Body of pancreas (tissue), 4 donors: ENCODE results near the gene SLC29A4. TPM values are rescaled to one million over a fixed set of nuclear protein-coding genes. Genes with fewer than 3 reads are reported as not detected.
"Not testable (repeated sequence)": the region's sequence is repeated elsewhere in the genome, so short reads cannot be mapped to it uniquely, and the experiment has no call there.

Experiments used
- ATAC-seq: fragments of 150-250 bp; one replicate; pipeline ENCODE4 v1.9.1; 2016
- DNase-seq, 4 donors: peaks; one replicate each; pipeline ENCODE4 v3.0.0-alpha.2; 2019
- H3K27ac ChIP-seq, 4 donors: fragments of 200-600 bp; sonication (generic); 1 replicate in 3 of 4; 2 replicates in 1 of 4; pipeline versions ENCODE4 v1.5.1 to v1.6.1; 2016 to 2019; ENCODE audit warnings: mild to moderate bottlenecking in 1 of 4, mixed read lengths in 1 of 4, moderate library complexity in 1 of 4
- H3K27me3 ChIP-seq, 2 donors: fragments of 200-600 bp; sonication (generic); one replicate each; pipeline ENCODE4 v1.6.0; 2016; ENCODE audit warnings: mild to moderate bottlenecking in 1 of 2
- H3K36me3 ChIP-seq, 2 donors: fragments of 200-600 bp; sonication (generic); replicated peaks in 1 of 2; 2 replicates each; pipeline ENCODE4 v1.5.1; 2016; ENCODE audit warnings: low read depth in 2 of 2; ENCODE audit not compliant: insufficient read depth in 1 of 2
- H3K4me1 ChIP-seq: fragments of 200-600 bp; sonication (generic); one replicate; pipeline ENCODE4 v1.6.0; 2016
- H3K4me3 ChIP-seq, 2 donors: fragments of 200-600 bp; sonication (generic); 1 replicate in 1 of 2; 2 replicates in 1 of 2; pipeline ENCODE4 v1.5.1; 2016 to 2019
- H3K9me3 ChIP-seq, 3 donors: fragments of 200-600 bp; sonication (generic); 1 replicate in 2 of 3; 2 replicates in 1 of 3; pipeline ENCODE4 v1.5.1; 2016
- POLR2A ChIP-seq, 3 donors: fragments of 450-650 bp; IDR thresholded peaks; one replicate each; pipeline ENCODE4 v1.6.1; 2016; ENCODE audit warnings: antibody characterized with exemption in 3 of 3, mild to moderate bottlenecking in 2 of 3
- WGBS, 2 donors: methylation state at CpG; one replicate each; pipeline ENCODE4 v1.1.5; 2017; 5-methylcytosine and 5-hydroxymethylcytosine counted together
- intact Hi-C: fragments of 100-400 bp; cut with DNase I; formaldehyde crosslinking; loops from one replicate; pipeline ENCODE4 v1.15.1; 2023
- total RNA-seq, 2 donors: library from RNA; depleted of rRNA; stranded (reverse); fragments of >200 nt; gene quantifications; one replicate each; pipeline ENCODE4 v1.1.0, GENCODE V29; 2016
- TF ChIP-seq, protein P1 (sequence below), 7 experiments: fragments of 450-650 bp in 4 of 7; fragments of 200-600 bp in 3 of 7; sonication (generic) in 3 of 7; IDR thresholded peaks; one replicate each; pipeline ENCODE4 v1.5.1; 2016 to 2019; ENCODE audit warnings: antibody characterized with exemption in 7 of 7

SLC29A4 gene
- total RNA-seq, 2 donors from 2014 or later: 13.2 to 24.4 TPM

DNA sequence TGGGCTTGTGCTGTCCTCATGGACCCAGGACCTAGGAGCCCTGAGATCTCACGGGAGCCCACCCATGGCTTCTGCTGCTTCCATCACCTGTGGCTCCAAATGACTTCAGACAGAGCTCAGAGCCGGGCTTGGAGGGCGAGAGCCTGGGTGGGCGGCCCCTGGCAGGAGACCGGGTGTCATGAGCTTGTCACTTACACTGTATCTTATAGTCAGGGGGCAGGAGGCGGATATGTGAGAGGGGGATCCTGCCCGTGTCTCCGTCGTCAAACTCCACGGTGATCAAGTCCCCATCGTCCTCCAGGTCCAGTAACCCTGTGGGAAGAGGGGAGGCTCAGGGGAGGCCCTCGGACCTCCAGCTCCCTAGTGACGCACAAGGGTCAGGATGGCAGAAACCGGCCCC lies 33.0 kb downstream of the SLC29A4 start:
- TF ChIP-seq, protein P1, sequence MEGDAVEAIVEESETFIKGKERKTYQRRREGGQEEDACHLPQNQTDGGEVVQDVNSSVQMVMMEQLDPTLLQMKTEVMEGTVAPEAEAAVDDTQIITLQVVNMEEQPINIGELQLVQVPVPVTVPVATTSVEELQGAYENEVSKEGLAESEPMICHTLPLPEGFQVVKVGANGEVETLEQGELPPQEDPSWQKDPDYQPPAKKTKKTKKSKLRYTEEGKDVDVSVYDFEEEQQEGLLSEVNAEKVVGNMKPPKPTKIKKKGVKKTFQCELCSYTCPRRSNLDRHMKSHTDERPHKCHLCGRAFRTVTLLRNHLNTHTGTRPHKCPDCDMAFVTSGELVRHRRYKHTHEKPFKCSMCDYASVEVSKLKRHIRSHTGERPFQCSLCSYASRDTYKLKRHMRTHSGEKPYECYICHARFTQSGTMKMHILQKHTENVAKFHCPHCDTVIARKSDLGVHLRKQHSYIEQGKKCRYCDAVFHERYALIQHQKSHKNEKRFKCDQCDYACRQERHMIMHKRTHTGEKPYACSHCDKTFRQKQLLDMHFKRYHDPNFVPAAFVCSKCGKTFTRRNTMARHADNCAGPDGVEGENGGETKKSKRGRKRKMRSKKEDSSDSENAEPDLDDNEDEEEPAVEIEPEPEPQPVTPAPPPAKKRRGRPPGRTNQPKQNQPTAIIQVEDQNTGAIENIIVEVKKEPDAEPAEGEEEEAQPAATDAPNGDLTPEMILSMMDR (IDR thresholded peaks at IDR 0.05): no peak
- TF ChIP-seq POLR2A (IDR thresholded peaks at IDR 0.05): no peak
- H3K36me3 ChIP-seq: peaks cover 12 to 16% of the 10 kb centered on the region in 2 donors
- no peaks in the 10 kb centered on the region for H3K4me1 ChIP-seq
- no peaks in the 10 kb centered on the region for H3K9me3 ChIP-seq
- H3K27me3 ChIP-seq: no peaks in the 10 kb centered on the region
- 89 to 93% methylated on average over 5 to 13 of the region's 14 CpGs for WGBS, 2 donors
- ATAC-seq (no peak), DNase-seq (no peak)
- H3K27ac ChIP-seq: no peak overlapping the region
- intact Hi-C loops: no loop called here
- no peak overlapping the region for H3K4me3 ChIP-seq

DNA sequence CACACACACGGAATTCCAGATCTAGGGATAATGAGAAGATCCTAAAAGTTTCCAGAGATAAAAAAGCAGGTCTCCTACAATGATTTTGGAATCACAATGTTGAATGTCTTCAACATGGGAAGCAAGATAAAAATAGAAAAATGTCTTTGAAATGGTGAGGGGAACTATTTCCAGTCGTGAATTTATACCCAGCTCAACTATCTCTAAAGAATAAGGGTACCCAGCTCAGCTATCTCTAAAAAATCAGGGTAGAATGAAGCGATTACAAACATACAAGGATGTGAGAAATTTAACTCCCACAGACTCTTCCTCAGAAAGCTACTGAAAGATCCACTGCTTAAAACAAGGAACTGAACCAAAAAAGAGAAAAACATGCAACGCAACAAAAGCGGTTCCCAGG lies 35.9 kb downstream of the SLC29A4 start:
- H3K36me3 ChIP-seq: peaks cover 9 to 14% of the 10 kb centered on the region in 2 donors
- DNase-seq: not testable (repeated sequence)

DNA sequence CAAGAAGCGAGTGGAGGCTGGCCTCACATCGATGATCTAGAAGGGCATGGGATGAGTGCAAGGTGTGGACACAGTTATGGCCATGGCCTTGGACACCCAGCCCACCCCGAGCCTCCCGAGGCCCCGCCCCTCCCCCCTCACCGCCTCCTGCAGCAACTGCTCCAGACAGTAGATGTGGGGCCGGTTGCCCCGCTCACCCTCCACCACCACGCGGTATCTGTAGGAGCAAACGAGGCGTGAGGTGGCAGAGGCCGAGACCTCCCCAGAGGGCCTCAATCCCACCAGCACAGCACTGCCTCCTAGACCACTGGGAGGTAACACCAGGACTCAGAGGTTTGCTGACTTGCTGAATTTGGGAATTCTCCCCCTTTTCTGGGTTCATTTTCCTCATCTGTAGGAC lies 37.6 kb downstream of the SLC29A4 start:
- ATAC-seq (no peak), DNase-seq (no peak)
- Histone ChIP-seq H3K9me3 (no peaks in the 10 kb centered on the region), H3K36me3 (peaks cover 13 to 20% of the 10 kb centered on the region in 2 donors), H3K27ac (no peak overlapping the region), H3K4me1 (no peaks in the 10 kb centered on the region), H3K4me3 (no peak overlapping the region), H3K27me3 (no peaks in the 10 kb centered on the region)
- intact Hi-C loops: no loop called here
- WGBS, 2 donors: 98% methylated on average over 13 of the region's 13 CpGs; no CpG with 5 or more reads in 1 of the 2 donors
- TF ChIP-seq POLR2A (IDR thresholded peaks at IDR 0.05): no peak

More for the DNA sequence above, 35.9 kb downstream of the SLC29A4 start:
- H3K27me3 ChIP-seq, H3K4me1 ChIP-seq, H3K4me3 ChIP-seq, H3K27ac ChIP-seq, intact Hi-C loops, H3K9me3 ChIP-seq, ATAC-seq: not testable (repeated sequence)
- WGBS, 2 donors: 95 to 96% methylated on average over 5 of the region's 5 CpGs

DNA sequence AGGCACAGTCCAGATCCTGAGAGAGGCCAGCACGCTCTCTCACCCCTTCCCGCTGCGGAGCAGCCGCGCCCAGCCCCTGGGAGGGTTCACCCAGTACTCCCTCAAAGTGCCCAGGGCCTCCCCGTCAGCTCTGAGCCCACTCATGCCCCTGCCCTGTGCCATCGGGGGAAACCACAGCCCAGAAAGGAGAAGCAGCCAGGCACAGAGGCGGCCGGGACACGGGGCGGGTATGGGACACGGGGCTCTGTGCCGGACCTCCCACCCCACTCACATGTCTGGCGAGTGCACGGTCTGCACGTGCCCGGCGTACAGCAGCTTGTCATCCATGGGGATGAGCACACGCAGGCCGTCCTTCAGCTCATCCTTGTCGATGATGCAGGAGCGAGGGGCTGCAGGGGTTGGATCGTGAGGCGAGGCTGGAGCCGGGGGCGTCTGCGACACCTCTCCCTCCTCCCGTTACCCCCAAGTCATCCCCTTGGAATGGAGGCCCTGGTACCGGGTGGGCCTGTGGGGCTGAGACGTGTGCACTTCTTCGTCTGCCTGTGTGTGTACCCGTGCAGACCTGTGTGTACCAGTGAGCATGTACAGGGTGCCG lies 38.2 kb downstream of the SLC29A4 start:
- TF ChIP-seq POLR2A (IDR thresholded peaks at IDR 0.05): no peak
- Histone ChIP-seq H3K9me3 (no peaks in the 10 kb centered on the region), H3K36me3 (peaks cover 11 to 20% of the 10 kb centered on the region in 2 donors), H3K27ac (no peak overlapping the region), H3K4me3 (no peak overlapping the region), H3K4me1 (no peaks in the 10 kb centered on the region), H3K27me3 (no peaks in the 10 kb centered on the region)
- WGBS, 2 donors: 92 to 98% methylated on average over 12 to 28 of the region's 33 CpGs
- ATAC-seq (no peak), DNase-seq (no peak)
- intact Hi-C loops: no loop called here

DNA sequence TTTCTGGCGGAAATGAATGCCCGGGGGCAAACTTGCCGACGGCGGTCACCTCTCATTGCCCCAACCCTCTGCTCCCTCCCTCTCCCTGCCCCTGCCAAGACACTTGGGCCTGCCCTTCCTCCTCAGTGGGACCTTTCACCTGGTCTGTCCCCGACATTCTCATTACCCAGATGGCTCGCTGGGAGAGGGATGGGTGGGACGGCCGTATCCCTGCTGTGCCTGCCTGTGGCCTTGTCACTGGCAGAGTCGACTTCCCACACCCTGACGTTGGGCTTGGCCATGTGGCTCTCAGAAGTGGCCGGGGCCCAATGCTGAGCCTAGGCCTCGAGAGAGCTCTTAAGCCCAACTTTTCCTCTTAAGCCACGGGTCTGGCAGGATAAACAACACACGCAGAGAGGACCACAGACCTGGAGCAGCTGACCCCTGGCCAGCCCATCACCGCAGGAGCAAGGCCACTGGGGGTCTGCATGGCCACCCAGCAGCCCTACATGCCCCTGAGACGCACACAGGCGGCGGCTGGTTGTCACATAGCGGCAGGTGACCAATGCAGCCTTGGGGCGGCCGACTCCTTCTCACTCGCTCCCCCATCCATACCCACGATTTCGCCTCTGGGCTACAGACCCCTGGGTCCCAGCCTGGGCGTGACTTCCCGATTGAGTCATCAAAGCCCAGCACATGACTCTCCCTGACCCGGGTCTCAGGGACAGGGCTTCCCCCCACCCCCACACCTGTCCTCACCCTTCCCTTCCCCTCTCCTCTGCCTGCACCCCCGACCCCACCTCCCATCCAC lies 40.1 kb downstream of the SLC29A4 start:
- DNase-seq (no peak), ATAC-seq (no peak)
- intact Hi-C loops: no loop called here
- H3K36me3 ChIP-seq: peaks cover 11 to 20% of the 10 kb centered on the region in 2 donors
- WGBS, 2 donors: 87 to 95% methylated on average over 22 to 28 of the region's 29 CpGs
- no peaks in the 10 kb centered on the region for H3K27me3 ChIP-seq
- H3K27ac ChIP-seq: no peak overlapping the region
- no peaks in the 10 kb centered on the region for H3K4me1 ChIP-seq
- no peak for TF ChIP-seq POLR2A (IDR thresholded peaks at IDR 0.05)
- TF ChIP-seq, protein P1 (IDR thresholded peaks at IDR 0.05): no peak
- H3K9me3 ChIP-seq: no peaks in the 10 kb centered on the region
- no peak overlapping the region for H3K4me3 ChIP-seq

DNA sequence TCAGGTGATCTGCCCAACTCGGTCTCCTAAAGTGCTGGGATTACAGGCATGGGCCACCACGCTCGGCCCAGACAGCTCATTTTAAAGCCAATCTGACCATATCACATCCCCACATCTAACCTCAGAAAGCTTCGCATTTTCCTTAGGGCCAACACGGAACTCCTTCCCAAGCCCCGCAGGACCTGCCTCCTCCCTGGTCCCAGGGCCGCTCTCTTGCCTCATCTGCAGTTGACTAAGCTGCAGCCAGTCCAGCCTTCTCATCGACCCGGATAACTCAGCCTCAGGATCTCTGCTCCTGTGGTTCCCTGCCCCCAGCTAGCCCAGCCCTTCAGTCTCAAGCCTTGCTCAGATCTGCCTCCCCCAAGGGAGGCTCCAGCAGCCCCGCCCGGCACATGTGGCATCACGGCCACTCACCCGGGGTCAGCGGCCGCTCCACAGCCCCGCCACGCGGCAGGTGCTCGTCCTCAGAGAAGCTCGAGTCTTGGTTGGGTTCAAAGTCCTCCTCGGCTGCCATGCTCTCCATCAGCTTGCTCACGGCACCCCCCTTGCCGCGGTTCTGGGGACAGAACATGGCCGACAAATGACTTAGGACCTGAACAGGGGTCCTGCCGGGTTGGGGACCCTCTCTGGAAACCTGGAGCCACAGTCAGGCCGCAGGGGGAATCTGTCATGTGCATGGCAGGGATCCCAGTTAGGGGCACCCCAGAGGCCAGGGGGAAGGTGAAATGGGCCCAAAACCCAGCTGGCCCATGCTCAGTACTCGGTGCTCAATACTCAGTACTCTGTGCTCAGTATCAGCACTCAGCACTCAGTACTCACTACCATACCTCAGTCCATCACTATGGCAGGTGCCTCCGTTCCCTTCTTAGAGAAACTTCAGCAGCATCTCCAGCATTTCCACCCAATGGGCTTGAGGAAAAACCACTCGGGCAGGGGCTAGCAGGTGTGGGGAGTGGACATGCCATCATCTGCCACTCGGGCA lies 41.3 kb downstream of the SLC29A4 start:
- H3K4me3 ChIP-seq, H3K4me1 ChIP-seq, H3K9me3 ChIP-seq, H3K27me3 ChIP-seq, intact Hi-C loops, ATAC-seq, H3K27ac ChIP-seq, DNase-seq: not testable (repeated sequence)
- WGBS, 2 donors: 96 to 98% methylated on average over 11 to 30 of the region's 31 CpGs
- peaks cover 11 to 20% of the 10 kb centered on the region in 2 donors for H3K36me3 ChIP-seq
